ENCODE results near the gene KLRD1.
"Not testable (repeated sequence)": the region's sequence is repeated elsewhere in the genome, so short reads cannot be mapped to it uniquely, and the experiment has no call there.

The KLRD1 gene

GRCh38 chr12:10374624-10375018 lies 67.0 kb downstream of the KLRD1 start:
- no peak for DNase-seq (ENCODE audit: extremely low read depth, insufficient read length)
- H3K27me3 ChIP-seq (replicated peaks; ENCODE audit: control insufficient read depth, insufficient read depth, low read length), result no peaks in the 10 kb centered on the region
- no peaks in the 10 kb centered on the region for H3K36me3 ChIP-seq (ENCODE audit: control insufficient read depth, insufficient read depth, low read length)
- no peak overlapping the region for H3K4me3 ChIP-seq (replicated peaks; ENCODE audit: low read depth, low read length)
- TF ChIP-seq CTCF (IDR thresholded peaks at IDR 0.05; ENCODE audit: insufficient read depth, low read length, poor library complexity, severe bottlenecking), result no peak

- H3K27me3 ChIP-seq (replicated peaks; ENCODE audit: control insufficient read depth, insufficient read depth, low read length); H3K36me3 ChIP-seq (ENCODE audit: control insufficient read depth, insufficient read depth, low read length); H3K4me3 ChIP-seq (replicated peaks; ENCODE audit: low read depth, low read length); DNase-seq (ENCODE audit: extremely low read depth, insufficient read length): not testable (repeated sequence)
These were observed 71.1 kb downstream of the KLRD1 start for GRCh38 chr12:10378737-10379136.
